H1 (cell line): Measurements from ENCODE around the gene HTR2C. TPM values are rescaled to one million over a fixed set of nuclear protein-coding genes. Genes with fewer than 3 reads are reported as not detected.

Experiments
- ASH2L ChIP-seq: fragments of 200-600, 300-600 bp; sonication (generic); IDR thresholded peaks from one replicate; pipeline ENCODE4 v1.7.1; 2017; ENCODE audit warnings: low read length
- ATF3 ChIP-seq: IDR thresholded peaks from 2 replicates; pipeline ENCODE4 v1.6.1; 2011; ENCODE audit warnings: low read depth, mild to moderate bottlenecking, low read length; ENCODE audit not compliant: insufficient read depth
- CBX5 ChIP-seq: fragments of 300-800, 300-1000 bp; sonication (generic); IDR thresholded peaks from 2 replicates; pipeline ENCODE4 v1.7.1; 2016; ENCODE audit warnings: antibody characterized with exemption, low read length, low read depth
- CTBP2 ChIP-seq: IDR thresholded peaks from 2 replicates; pipeline ENCODE4 v1.7.0; 2011; ENCODE audit warnings: borderline replicate concordance, mild to moderate bottlenecking, moderate library complexity, mixed read lengths, low read length; ENCODE audit not compliant: insufficient read depth, insufficient read length
- EP300 ChIP-seq, 2 experiments: IDR thresholded peaks; 1 replicate in 1 of 2; 2 replicates in 1 of 2; pipeline ENCODE4 v1.6.1; 2011 to 2012; ENCODE audit warnings: low read depth in 2 of 2, low read length in 2 of 2, mild to moderate bottlenecking in 2 of 2, borderline replicate concordance in 1 of 2, inconsistent platforms in 1 of 2, moderate library complexity in 1 of 2
- KDM5A ChIP-seq: fragments of 200-600 bp; IDR thresholded peaks from 2 replicates; pipeline ENCODE4 v1.7.1; 2012; ENCODE audit warnings: mild to moderate bottlenecking, low read length, inconsistent platforms, mixed read lengths
- POLR2A ChIP-seq, 2 experiments: IDR thresholded peaks; 1 replicate in 1 of 2; 2 replicates in 1 of 2; pipeline ENCODE4 v1.6.1; 2011; ENCODE audit warnings: low read depth in 2 of 2, low read length in 2 of 2, mild to moderate bottlenecking in 2 of 2; ENCODE audit errors: control extremely low read depth in 1 of 2
- POLR2AphosphoS5 ChIP-seq: IDR thresholded peaks from 2 replicates; pipeline ENCODE4 v1.6.1; 2011; ENCODE audit warnings: low read depth, low read length
- SRF ChIP-seq: IDR thresholded peaks from 2 replicates; pipeline ENCODE4 v1.6.1; 2011; ENCODE audit warnings: mild to moderate bottlenecking, low read depth, low read length, moderate library complexity
- TCF12 ChIP-seq: IDR thresholded peaks from 2 replicates; pipeline ENCODE4 v1.6.1; 2011; ENCODE audit warnings: low read depth, mild to moderate bottlenecking, low read length
- ZNF274 ChIP-seq: IDR thresholded peaks from 2 replicates; pipeline ENCODE4 v1.7.0; 2012; ENCODE audit warnings: low read length, borderline replicate concordance; ENCODE audit errors: extremely low read depth
- polyA plus RNA-seq, 7 experiments: library from polyadenylated mRNA; depleted of rRNA in 3 of 7; stranded (reverse) in 5 of 7; unstranded in 2 of 7; fragments of >200 nt in 5 of 7; fragments of 200-250 nt in 2 of 7; gene quantifications; 1 replicate in 5 of 7; 2 replicates in 1 of 7; 4 replicates in 1 of 7; pipeline versions ENCODE4 v1.2.1 to v1.2.3, GENCODE V29; 2011 to 2013; ENCODE audit warnings: missing spikeins in 2 of 7, mixed read lengths in 2 of 7
- total RNA-seq: library from RNA; stranded (reverse); fragmentation: NEBNext Ultra II Directional; extraction: Animal tissue kit (Norgen Biotek cat#: 25700); gene quantifications from 2 replicates; pipeline ENCODE4 v1.2.1, GENCODE V29; 2021
- TF ChIP-seq, protein P1 (sequence below): IDR thresholded peaks from 2 replicates; pipeline ENCODE4 v1.6.1; 2012; ENCODE audit warnings: inconsistent platforms

Gene HTR2C
- total and polyA plus RNA-seq, 2 of the 8 experiments (the other 6 are each of a cell fraction or from before 2014, with no cell fraction given) = 1.7 to 2.0 TPM

DNA sequence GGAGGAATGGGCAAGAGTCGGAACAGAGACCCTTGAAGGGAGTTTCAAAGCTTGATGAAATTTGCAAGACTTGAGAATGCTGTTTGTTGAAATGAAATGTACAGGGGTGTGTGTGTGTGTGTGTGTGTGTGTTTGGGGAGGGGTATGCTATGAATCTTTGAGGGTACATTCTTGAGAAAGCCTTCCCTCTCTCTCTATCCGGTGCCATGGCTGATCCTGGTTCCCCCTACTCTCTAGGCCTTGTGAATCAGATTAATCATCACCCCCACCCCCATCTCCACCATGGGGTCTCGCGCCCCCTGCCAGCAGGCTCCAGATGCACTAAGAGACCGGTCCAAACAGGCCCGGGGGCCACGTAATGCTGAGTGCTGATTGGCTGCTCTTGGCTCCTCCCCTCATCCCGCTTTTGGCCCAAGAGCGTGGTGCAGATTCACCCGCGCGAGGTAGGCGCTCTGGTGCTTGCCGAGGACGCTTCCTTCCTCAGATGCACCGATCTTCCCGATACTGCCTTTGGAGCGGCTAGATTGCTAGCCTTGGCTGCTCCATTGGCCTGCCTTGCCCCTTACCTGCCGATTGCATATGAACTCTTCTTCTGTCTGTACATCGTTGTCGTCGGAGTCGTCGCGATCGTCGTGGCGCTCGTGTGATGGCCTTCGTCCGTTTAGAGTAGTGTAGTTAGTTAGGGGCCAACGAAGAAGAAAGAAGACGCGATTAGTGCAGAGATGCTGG is at the start of gene HTR2C (continued):
- TF ChIP-seq CBX5 (no peak), EP300 (IDR thresholded peaks at IDR 0.05; ENCODE audit: borderline replicate concordance in 1 of 2, low read depth in 2 of 2, low read length in 2 of 2) (no peak), POLR2A (IDR thresholded peaks at IDR 0.05; ENCODE audit: control extremely low read depth in 1 of 2, low read depth in 2 of 2, low read length in 2 of 2) (no peak), TCF12 (no peak), ZNF274 (no peak), POLR2AphosphoS5 (peak; percentile 29; the same call in 1 of the 2 replicates), KDM5A (no peak), SRF (no peak), ASH2L (peak; percentile 50), ATF3 (no peak), CTBP2 (no peak)
- TF ChIP-seq, protein P1, sequence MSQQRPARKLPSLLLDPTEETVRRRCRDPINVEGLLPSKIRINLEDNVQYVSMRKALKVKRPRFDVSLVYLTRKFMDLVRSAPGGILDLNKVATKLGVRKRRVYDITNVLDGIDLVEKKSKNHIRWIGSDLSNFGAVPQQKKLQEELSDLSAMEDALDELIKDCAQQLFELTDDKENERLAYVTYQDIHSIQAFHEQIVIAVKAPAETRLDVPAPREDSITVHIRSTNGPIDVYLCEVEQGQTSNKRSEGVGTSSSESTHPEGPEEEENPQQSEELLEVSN = peak; percentile 73
